GM18508 (cell line): ENCODE results near the gene RNASE13.
"Not testable (repeated sequence)": the region's sequence is repeated elsewhere in the genome, so short reads cannot be mapped to it uniquely, and the experiment has no call there.

Source experiments
- ATAC-seq: cut with Tn5 transposase; IDR thresholded peaks from one replicate; pipeline ENCODE4 v1.9.1; 2021; ENCODE audit warnings: moderate number of reproducible peaks; ENCODE audit not compliant: insufficient read depth, unreplicated experiment

Gene RNASE13

GRCh38 chr14:20997564-20997963 is 37.0 kb downstream of the RNASE13 start:
- no peak for ATAC-seq

GRCh38 chr14:20997115-20997514 is 37.5 kb downstream of the RNASE13 start:
- no peak for ATAC-seq

GRCh38 chr14:20996521-20996920 is 38.1 kb downstream of the RNASE13 start:
- no peak for ATAC-seq

GRCh38 chr14:20989787-20990600 is 44.6 kb downstream of the RNASE13 start, which contains the start of gene METTL17:
Gene METTL17, plus strand, starts transcription at chr14:20989980. Its CDS starts 23 bp downstream, at chr14:20990003.
- ATAC-seq, result peak; percentile 88

- no peak for ATAC-seq
Measured at GRCh38 chr14:20989471-20989786, 45.2 kb downstream of the RNASE13 start.

GRCh38 chr14:20988717-20989470 is 45.7 kb downstream of the RNASE13 start:
- ATAC-seq, result no peak

- no peak for ATAC-seq
Measured at GRCh38 chr14:20986811-20987210, 47.8 kb downstream of the RNASE13 start.

- ATAC-seq, result not testable (repeated sequence)
Measured at GRCh38 chr14:20985650-20986049, 49.0 kb downstream of the RNASE13 start.
